Stimulated activated CD4-positive, alpha-beta T cell treated with anti-CD3 and anti-CD28 coated beads, Interleukin-1b, Interleukin-23, amount 100 ng/mL, for 4 hours (primary cell): Measurements from ENCODE around the gene IGHMBP2.
"Not testable (repeated sequence)": the region's sequence is repeated elsewhere in the genome, so short reads cannot be mapped to it uniquely, and the experiment has no call there.

Experiments used
- DNase-seq, 2 donors: peaks; one replicate each; pipeline ENCODE4 v3.0.0-alpha.2; 2020; ENCODE audit warnings: low read depth in 2 of 2

Gene IGHMBP2

GRCh38 chr11:68961245-68961644, 57.6 kb downstream of the IGHMBP2 start:
- no peak for DNase-seq

- DNase-seq: no peak
These were observed 59.0 kb downstream of the IGHMBP2 start for GRCh38 chr11:68962527-68963250.

- DNase-seq: no peak
These were observed 60.1 kb downstream of the IGHMBP2 start for GRCh38 chr11:68963779-68964178.

- no peak for DNase-seq
These were observed 62.5 kb downstream of the IGHMBP2 start for GRCh38 chr11:68965901-68966853.

- DNase-seq: no peak
These were observed 63.4 kb downstream of the IGHMBP2 start for GRCh38 chr11:68966894-68967780.

- no peak for DNase-seq
These were observed 64.9 kb downstream of the IGHMBP2 start for GRCh38 chr11:68968306-68969250.

GRCh38 chr11:68969386-68969785, 65.7 kb downstream of the IGHMBP2 start:
- no peak for DNase-seq

- DNase-seq: no peak
These were observed 67.4 kb downstream of the IGHMBP2 start for GRCh38 chr11:68970921-68971636.

GRCh38 chr11:68973219-68973618, 69.5 kb downstream of the IGHMBP2 start:
- no peak for DNase-seq

GRCh38 chr11:68973706-68974105, 70.0 kb downstream of the IGHMBP2 start:
- DNase-seq: not testable (repeated sequence)

GRCh38 chr11:68974421-68975194, 70.9 kb downstream of the IGHMBP2 start:
- DNase-seq: no peak

- DNase-seq: no peak
These were observed 72.4 kb downstream of the IGHMBP2 start for GRCh38 chr11:68976095-68976494.

- DNase-seq: no peak
These were observed 72.9 kb downstream of the IGHMBP2 start for GRCh38 chr11:68976563-68976962.

- DNase-seq: no peak
These were observed 74.3 kb downstream of the IGHMBP2 start for GRCh38 chr11:68977781-68978625.

- DNase-seq: no peak
These were observed 74.9 kb downstream of the IGHMBP2 start for GRCh38 chr11:68978626-68978930.

- DNase-seq: no peak
These were observed 75.4 kb downstream of the IGHMBP2 start for GRCh38 chr11:68978931-68979594.

GRCh38 chr11:68979931-68980775, 76.5 kb downstream of the IGHMBP2 start:
- DNase-seq: no peak
